Keratinocyte (primary cell): ENCODE measurements around the gene HTRA1.

Experiments
- EZH2 ChIP-seq: IDR thresholded peaks from one replicate; pipeline ENCODE4 v1.6.1; 2012; ENCODE audit warnings: inconsistent platforms, mild to moderate bottlenecking, low read length, moderate library complexity
- TF ChIP-seq, protein P1 (sequence below), 3 experiments: IDR thresholded peaks in 1 of 3; conservative IDR thresholded peaks in 1 of 3; optimal IDR thresholded peaks in 1 of 3; 2 replicates in 2 of 3; 3 replicates in 1 of 3; pipeline versions ENCODE3 to v1.5.1; 2011; ENCODE audit warnings: low read length in 3 of 3, mild to moderate bottlenecking in 3 of 3, moderate library complexity in 2 of 3, control low read depth in 1 of 3, inconsistent platforms in 1 of 3; ENCODE audit not compliant: insufficient read depth in 2 of 3; ENCODE audit errors: extremely low read depth in 1 of 3

DNA sequence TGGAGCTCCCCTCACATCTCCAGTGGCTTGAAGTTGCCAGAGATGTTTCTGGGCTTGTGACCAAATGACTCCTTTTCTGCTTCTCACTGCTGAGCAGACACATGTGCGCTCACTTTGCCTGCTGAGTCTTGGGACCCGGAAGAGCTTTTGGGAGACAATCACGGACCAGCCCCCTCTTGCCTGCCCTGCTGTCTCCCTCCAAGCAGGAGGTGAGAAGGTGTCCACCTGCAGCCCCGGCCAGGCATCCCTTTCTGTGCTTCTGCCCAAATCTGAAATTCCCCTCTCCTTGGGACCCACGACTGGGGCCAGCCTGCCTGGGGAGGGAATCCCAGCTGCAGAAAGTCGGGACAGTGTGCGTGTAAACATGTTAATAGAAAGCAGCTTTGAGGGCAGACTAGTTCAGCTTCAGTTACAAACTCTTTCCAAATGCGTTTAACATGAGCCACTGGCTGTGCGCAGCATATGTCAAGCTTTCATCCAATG, 31.7 kb downstream of the HTRA1 start:
- no peak for TF ChIP-seq EZH2
- TF ChIP-seq, protein P1, sequence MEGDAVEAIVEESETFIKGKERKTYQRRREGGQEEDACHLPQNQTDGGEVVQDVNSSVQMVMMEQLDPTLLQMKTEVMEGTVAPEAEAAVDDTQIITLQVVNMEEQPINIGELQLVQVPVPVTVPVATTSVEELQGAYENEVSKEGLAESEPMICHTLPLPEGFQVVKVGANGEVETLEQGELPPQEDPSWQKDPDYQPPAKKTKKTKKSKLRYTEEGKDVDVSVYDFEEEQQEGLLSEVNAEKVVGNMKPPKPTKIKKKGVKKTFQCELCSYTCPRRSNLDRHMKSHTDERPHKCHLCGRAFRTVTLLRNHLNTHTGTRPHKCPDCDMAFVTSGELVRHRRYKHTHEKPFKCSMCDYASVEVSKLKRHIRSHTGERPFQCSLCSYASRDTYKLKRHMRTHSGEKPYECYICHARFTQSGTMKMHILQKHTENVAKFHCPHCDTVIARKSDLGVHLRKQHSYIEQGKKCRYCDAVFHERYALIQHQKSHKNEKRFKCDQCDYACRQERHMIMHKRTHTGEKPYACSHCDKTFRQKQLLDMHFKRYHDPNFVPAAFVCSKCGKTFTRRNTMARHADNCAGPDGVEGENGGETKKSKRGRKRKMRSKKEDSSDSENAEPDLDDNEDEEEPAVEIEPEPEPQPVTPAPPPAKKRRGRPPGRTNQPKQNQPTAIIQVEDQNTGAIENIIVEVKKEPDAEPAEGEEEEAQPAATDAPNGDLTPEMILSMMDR (optimal IDR thresholded peaks at IDR 0.05 in 1 of 3, IDR thresholded peaks at IDR 0.05 in 1 of 3, conservative IDR thresholded peaks at IDR 0.05 in 1 of 3; ENCODE audit: extremely low read depth in 1 of 3, insufficient read depth in 2 of 3, low read length in 3 of 3): no peak
